Heart right ventricle (tissue), 16 donors: ENCODE results near the gene DNAH3. TPM values are rescaled to one million over a fixed set of nuclear protein-coding genes. Genes with fewer than 3 reads are reported as not detected.

ENCODE experiments used
- ATAC-seq, 8 donors: fragments of 200-7000 bp; cut with Tn5 transposase; one replicate each; pipeline ENCODE4 v1.9.1; 2020; ENCODE audit warnings: mild to moderate bottlenecking in 8 of 8, moderate library complexity in 8 of 8, moderate number of reproducible peaks in 1 of 8
- DNase-seq, 2 donors: peaks; one replicate each; pipeline ENCODE4 v3.0.0-alpha.2; 2020
- H3K27ac ChIP-seq, 10 donors: fragments of 200-600 bp; sonication (generic) in 2 of 10; one replicate each; pipeline versions ENCODE4 v1.5.0 to v1.8.0; 2020 to 2022; ENCODE audit warnings: mild to moderate bottlenecking in 3 of 10
- H3K27me3 ChIP-seq, 7 donors: fragments of 200-600 bp; one replicate each; pipeline ENCODE4 v1.8.0; 2021 to 2022; ENCODE audit warnings: mild to moderate bottlenecking in 2 of 7
- H3K36me3 ChIP-seq, 9 donors: fragments of 200-600 bp; sonication (generic) in 1 of 9; one replicate each; pipeline versions ENCODE4 v1.5.0 to v1.8.0; 2020 to 2022; ENCODE audit warnings: mild to moderate bottlenecking in 2 of 9
- H3K4me1 ChIP-seq, 9 donors: fragments of 200-600 bp; sonication (generic) in 1 of 9; one replicate each; pipeline versions ENCODE4 v1.5.0 to v1.8.0; 2020 to 2022; ENCODE audit warnings: mild to moderate bottlenecking in 4 of 9
- H3K4me3 ChIP-seq, 10 donors: fragments of 200-600 bp; sonication (generic) in 2 of 10; one replicate each; pipeline versions ENCODE4 v1.5.0 to v1.8.0; 2020 to 2022; ENCODE audit warnings: mild to moderate bottlenecking in 7 of 10, moderate library complexity in 2 of 10
- H3K9me3 ChIP-seq, 11 donors: fragments of 200-600 bp in 10 of 11; sonication (generic) in 2 of 11; one replicate each; pipeline versions ENCODE4 v1.5.0 to v1.8.0; 2013 to 2022; ENCODE audit warnings: mild to moderate bottlenecking in 2 of 11, control low read depth in 1 of 11, moderate library complexity in 1 of 11
- WGBS, 2 donors: extraction: QIAGEN DNeasy Blood & Tissue Kit; methylation state at CpG; one replicate each; pipeline ENCODE4 v1.1.7; 2013; ENCODE audit warnings: inconsistent platforms in 1 of 2; 5-methylcytosine and 5-hydroxymethylcytosine counted together
- intact Hi-C, 10 donors: fragments of 100-400 bp; cut with DNase I; formaldehyde crosslinking; loops; one replicate each; pipeline versions ENCODE4 v1.11.1 to v1.14.2; 2022
- polyA plus RNA-seq, 2 donors: library from polyadenylated mRNA; stranded (reverse); fragments of 200-250 nt; gene quantifications; one replicate each; pipeline ENCODE4 v1.2.3, GENCODE V29; 2013
- total RNA-seq, 10 donors: library from RNA; stranded (reverse); fragmentation: NEBNext Ultra II Directional in 3 of 10; extraction: Animal tissue kit (Norgen Biotek cat#: 25700) in 3 of 10; gene quantifications; one replicate each; pipeline versions ENCODE4 v1.2.1 to v1.2.4, GENCODE V29; 2021 to 2023
- TF ChIP-seq, protein P1 (sequence below), 9 donors: fragments of 200-600 bp; sonication (generic) in 2 of 9; IDR thresholded peaks; one replicate each; pipeline versions ENCODE4 v1.5.0 to v1.8.0; 2021 to 2022; ENCODE audit warnings: antibody characterized with exemption in 9 of 9, mild to moderate bottlenecking in 5 of 9, moderate library complexity in 1 of 9
- donor health status: Arrhythmogenic right ventricular cardiomyopathy.
- donor health status: ischemic (EF 13 %, LVEDD 7.1; RV severe dilation, severe dysfunction).
- donor health status: healthy with polysubstance abuse.
- donor health status: DM: no; HTN: yes; CAD: no.
- donor health status: DM: no; HTN: no; CAD: no.
- donor health status: ischemic (EF 25% LVEDD 6.9; RV normal size, moderate dysfunction).
- donor health status: ischemic (EF 25% LVEDD 5.7; RV mildly dilated, moderate dysfunction).
- donor health status: healthy.
- donor health status: DM: yes; HTN: yes; CAD: no.
- donor health status: Ischemic cardiomyopathy.
- donor health status: ischemic (EF 35%, LVEDD 5.7; RV mildly dilated, moderate dysfunction).
- donor health status: nonischemic (EF 11% LVEDD 7.7; RV severe dilation, severe dysfunction).
- donor health status: DM: yes; HTN: yes; CAD: no.
- donor health status: PGD.
- donor health status: ischemic (EF 29% LVEDD 5.4; RV normal size, mild dysfunction).
- donor health status: nonischemic (EF 23%, LVEDD 6.1; RV moderate dilation, normal function).

DNAH3 gene
- total and polyA plus RNA-seq, 12 donors, result 0.39 to 3.7 (median 1.0) TPM; not detected in 1

DNA sequence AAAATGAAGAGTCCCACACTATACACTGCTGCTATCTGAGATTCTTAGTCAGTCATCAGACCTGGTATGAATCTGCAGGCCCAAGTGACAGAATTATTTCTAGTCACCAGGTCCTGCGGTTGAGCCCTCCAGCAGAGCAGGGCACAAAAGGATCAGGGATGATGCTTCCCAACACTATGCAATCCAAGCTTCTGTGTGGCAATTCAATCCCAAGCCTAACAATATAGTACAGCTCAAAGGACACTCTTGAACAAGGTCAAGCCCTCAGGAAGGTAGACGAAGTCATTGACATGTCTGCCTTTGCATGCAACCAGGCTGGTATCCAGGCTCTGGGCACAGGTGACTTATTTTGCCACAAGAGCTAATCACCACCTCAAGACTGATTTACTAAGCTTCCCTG lies 256.3 kb downstream of the DNAH3 start:
- no peaks in the 10 kb centered on the region for H3K9me3 ChIP-seq
- no peak overlapping the region for H3K4me3 ChIP-seq
- no peaks in the 10 kb centered on the region for H3K27me3 ChIP-seq
- peaks cover 0 to 80% (median 8%) of the 10 kb centered on the region in 9 donors for H3K36me3 ChIP-seq
- peaks cover 2 to 61% (median 36%) of the 10 kb centered on the region in 9 donors for H3K4me1 ChIP-seq
- intact Hi-C loops, result no loop called here
- 45 to 69% methylated on average over 2 of the region's 2 CpGs for WGBS, 2 donors
- no peak for DNase-seq
- peak in 1 of 8 donors; percentile 32 for ATAC-seq
- H3K27ac ChIP-seq, result no peak overlapping the region
- TF ChIP-seq, protein P1, sequence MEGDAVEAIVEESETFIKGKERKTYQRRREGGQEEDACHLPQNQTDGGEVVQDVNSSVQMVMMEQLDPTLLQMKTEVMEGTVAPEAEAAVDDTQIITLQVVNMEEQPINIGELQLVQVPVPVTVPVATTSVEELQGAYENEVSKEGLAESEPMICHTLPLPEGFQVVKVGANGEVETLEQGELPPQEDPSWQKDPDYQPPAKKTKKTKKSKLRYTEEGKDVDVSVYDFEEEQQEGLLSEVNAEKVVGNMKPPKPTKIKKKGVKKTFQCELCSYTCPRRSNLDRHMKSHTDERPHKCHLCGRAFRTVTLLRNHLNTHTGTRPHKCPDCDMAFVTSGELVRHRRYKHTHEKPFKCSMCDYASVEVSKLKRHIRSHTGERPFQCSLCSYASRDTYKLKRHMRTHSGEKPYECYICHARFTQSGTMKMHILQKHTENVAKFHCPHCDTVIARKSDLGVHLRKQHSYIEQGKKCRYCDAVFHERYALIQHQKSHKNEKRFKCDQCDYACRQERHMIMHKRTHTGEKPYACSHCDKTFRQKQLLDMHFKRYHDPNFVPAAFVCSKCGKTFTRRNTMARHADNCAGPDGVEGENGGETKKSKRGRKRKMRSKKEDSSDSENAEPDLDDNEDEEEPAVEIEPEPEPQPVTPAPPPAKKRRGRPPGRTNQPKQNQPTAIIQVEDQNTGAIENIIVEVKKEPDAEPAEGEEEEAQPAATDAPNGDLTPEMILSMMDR (IDR thresholded peaks at IDR 0.05), result no peak

DNA sequence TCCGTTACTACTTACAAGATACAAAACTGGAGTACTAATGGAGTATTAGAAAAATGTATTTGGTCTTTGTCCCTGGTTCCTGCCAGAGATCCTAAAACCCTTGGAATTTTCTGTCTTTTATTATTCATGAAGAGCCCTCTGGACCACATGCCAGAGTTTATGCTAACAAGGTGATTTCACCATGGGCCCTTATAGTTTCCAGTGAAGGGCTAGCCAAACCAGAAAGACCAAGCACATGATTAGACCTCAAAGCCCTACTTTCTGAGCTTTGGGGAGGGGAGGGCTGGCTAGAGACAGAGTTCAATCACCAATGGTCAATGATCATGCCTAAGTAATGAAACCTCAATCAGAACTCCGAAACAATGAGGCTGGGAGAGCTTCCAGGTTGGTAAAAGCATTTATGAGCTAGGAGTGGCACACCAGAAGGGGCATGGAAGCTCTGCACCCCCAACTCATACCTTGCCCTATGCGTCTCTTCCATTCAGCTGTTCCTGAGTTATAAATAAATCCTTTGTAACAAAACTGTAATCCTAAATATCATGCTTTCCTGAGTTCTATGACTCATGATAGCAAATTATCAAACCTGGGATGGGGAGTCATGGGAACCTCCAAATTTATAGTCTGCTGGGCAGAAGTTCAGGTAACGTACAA lies 260.9 kb downstream of the DNAH3 start:
- no peak overlapping the region for H3K27ac ChIP-seq
- H3K36me3 ChIP-seq, result peaks cover 0 to 74% (median 3%) of the 10 kb centered on the region in 9 donors
- ATAC-seq, result no peak
- intact Hi-C loops, result no loop called here
- TF ChIP-seq, protein P1 (IDR thresholded peaks at IDR 0.05), result no peak
- H3K27me3 ChIP-seq, result no peaks in the 10 kb centered on the region
- no peak for DNase-seq
- 87 to 91% methylated on average over 4 of the region's 4 CpGs for whole genome bisulfite sequencing, 2 donors
- no peaks in the 10 kb centered on the region for H3K9me3 ChIP-seq
- H3K4me1 ChIP-seq, result peaks cover 0 to 61% (median 20%) of the 10 kb centered on the region in 9 donors
- no peak overlapping the region for H3K4me3 ChIP-seq

- intact Hi-C loops, result no loop called here
- TF ChIP-seq, protein P1 (IDR thresholded peaks at IDR 0.05), result no peak
- WGBS, 2 donors, result 93 to 100% methylated on average over 1 of the region's 1 CpG
- no peaks in the 10 kb centered on the region for H3K27me3 ChIP-seq
- no peaks in the 10 kb centered on the region for H3K9me3 ChIP-seq
- ATAC-seq, result no peak
- H3K36me3 ChIP-seq, result peaks cover 0 to 49% (median 0%) of the 10 kb centered on the region in 9 donors
- DNase-seq, result no peak
- H3K4me3 ChIP-seq, result no peak overlapping the region
- H3K4me1 ChIP-seq, result peaks cover 0 to 72% (median 33%) of the 10 kb centered on the region in 9 donors
- peak overlapping the region in 2 of 10 donors; percentile 25 to 32 for H3K27ac ChIP-seq
Observed at GRCh38 chr16:20887207-20887606, 263.4 kb downstream of the DNAH3 start.

GRCh38 chr16:20886320-20886719 lies 264.3 kb downstream of the DNAH3 start:
- Histone ChIP-seq H3K4me1 (peaks cover 0 to 80% (median 37%) of the 10 kb centered on the region in 9 donors), H3K27ac (peak overlapping the region in 1 of 10 donors; percentile 11), H3K9me3 (no peaks in the 10 kb centered on the region), H3K27me3 (no peaks in the 10 kb centered on the region), H3K4me3 (no peak overlapping the region), H3K36me3 (peaks cover 0 to 40% (median 0%) of the 10 kb centered on the region in 9 donors)
- intact Hi-C loops, result no loop called here
- TF ChIP-seq, protein P1 (IDR thresholded peaks at IDR 0.05), result no peak
- no peak for ATAC-seq
- 0 to 78% methylated on average over 1 of the region's 1 CpG for WGBS, 2 donors
- no peak for DNase-seq
